Hematopoietic multipotent progenitor cell treated with erythropoietin and hydrocortisone succinate and interleukin-3 and kit ligand, for 15 days (in vitro differentiated cells): ENCODE measurements around the gene SPATS1.
"Not testable (repeated sequence)": the region's sequence is repeated elsewhere in the genome, so short reads cannot be mapped to it uniquely, and the experiment has no call there.

Experiments
- DNase-seq: peaks from one replicate; pipeline ENCODE4 v3.0.0-alpha.2; 2015; ENCODE audit warnings: low spot score

Gene SPATS1

DNA sequence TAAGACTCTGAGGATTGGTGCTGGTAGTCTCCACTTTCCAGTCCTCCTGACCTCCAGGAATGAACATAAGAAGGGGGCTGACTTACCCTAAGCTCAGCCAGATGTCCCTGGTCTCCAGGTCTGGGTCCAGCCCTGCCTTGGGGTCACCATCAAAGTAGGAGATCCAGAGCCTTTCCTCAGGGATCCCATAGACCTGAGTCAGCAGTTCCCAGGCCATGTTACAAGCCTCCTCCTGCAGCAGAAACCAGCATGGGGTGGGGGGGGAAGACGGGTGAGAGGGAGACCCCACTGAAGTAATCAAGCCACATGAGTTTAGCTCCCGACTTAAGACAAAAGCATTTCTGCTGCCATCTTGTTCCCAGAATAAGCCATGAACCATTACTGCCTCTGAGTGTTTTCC lies 31.1 kb upstream of the SPATS1 start:
- DNase-seq = no peak

DNA sequence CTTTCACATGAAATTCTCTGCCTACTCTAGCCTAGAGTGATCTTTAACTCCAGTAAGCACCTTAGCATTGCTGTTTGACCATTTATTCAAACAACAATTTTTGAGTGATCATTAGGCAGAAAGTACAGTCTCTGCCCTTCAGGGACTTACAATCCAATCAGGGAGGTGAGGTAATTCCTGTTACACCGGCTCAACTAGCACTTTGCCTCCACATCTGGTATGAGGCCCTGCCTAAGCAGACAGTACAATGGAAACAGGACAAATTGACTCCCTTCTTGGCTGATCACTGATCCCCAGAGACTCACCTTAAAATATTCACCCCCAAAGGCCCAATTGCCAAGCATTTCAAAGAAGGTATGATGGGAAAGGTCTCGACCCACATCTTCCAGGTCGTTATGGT lies 30.7 kb upstream of the SPATS1 start:
- no peak for DNase-seq

DNA sequence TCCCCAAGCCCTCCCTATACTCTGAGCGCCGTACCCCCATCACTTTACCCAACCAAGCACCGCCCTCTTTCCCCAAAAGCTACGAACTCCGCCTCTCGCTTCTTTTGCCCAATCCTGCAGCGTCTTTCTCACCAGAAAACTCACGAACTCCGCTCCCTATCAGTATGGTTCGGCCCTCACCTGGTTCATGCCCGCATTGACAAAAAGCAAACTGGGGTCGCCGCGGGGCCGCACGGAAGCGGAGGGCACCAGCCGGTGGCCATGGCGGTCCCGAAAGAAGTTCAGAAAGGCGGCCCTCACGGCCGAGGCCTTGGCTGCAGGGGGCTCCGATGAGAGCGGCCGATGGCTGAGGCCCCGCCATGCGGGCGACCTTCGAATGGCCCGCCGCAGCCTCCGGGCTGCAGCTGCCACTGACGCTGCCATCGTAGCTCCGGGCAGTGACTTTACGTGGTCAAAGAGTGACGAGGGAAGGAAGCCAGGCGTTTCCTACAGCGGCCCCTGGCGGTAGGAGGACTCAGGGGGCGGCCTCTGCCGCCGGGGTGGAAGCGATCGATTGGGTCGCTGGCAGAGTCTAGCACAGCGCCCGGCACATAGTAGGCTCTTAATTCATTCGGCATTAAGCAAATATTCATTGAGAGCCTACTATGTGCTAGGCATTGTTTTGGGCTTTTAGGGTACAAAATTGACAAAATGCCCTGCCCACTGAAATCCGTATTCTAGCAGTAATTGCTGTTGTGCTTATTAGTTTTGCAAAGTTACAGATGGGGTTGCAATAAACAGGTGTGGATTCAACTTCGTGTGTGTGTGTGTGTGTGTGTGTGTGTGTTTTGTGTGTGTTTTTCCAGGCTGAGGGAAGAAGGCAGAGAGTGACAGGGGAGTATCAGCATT lies 29.3 kb upstream of the SPATS1 start, which contains the start of gene AARS2:
Gene AARS2, minus strand, starts transcription at position 447 of the 888 bp plus-strand sequence. Its CDS starts 24 bp downstream, at position 423.
- DNase-seq = peak; percentile 92

GRCh38 chr6:44314657-44315056 lies 27.8 kb upstream of the SPATS1 start:
- DNase-seq = not testable (repeated sequence)

DNA sequence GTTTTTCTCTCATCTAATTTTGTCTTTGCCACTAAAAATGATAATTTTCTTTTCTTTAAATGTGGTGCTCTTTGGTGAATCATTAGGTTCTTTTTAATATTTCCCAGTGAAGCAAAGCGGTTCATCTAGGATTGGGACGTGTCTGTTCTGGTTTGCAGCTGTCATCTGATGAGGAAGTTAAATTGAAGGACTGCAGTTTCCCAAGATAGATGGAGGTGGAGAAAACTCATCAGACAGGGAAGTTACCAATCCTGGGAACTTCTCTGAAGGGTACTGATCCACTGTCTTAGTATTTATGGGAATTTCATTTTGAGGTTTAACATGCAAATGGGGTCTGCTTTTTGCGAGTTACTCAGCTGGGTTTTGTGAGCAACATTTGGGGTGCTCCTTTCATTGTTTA lies 26.9 kb upstream of the SPATS1 start:
- no peak for DNase-seq

DNA sequence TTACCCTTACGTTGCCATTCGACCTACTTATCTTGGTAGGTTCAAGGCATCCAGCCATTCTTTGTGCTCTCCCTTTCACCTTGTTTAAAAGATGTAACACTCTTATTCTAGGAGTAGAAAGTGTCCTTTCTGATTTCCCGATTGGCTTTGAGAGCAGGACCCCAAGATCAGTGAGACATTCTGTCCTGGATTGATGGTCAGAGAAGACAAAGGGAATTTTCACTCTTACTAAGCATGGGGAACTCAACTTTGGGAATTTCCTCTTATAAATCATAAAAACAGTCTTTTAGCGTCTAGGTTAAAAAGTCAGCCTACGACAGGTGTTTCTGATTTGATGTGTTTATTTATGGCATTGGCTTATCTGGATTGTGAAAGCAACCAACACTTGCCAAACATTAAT lies 26.5 kb upstream of the SPATS1 start:
- no peak for DNase-seq

DNA sequence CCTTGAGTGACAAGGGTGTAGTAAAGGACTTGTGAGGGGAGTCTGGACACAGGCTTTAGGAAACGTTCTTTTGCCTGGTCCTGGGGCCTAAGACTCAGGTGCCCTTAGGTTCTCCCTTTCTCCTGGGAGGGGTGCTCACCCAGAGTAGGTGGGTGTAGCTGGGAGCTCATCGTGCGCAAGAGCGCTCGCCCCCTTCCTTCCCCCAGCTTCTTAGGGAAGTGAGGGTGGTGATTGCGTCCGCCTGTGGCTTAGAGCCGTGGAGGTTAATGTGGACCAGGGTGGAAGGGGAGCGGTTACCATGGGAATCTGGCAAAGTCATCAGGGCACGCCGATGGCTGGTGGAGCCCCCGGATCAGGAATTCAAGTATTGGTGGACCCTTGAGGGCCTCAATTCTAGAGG lies 26.0 kb upstream of the SPATS1 start:
- no peak for DNase-seq

GRCh38 chr6:44317136-44317631 lies 25.3 kb upstream of the SPATS1 start:
- not testable (repeated sequence) for DNase-seq

GRCh38 chr6:44321210-44321609 lies 21.2 kb upstream of the SPATS1 start:
- no peak for DNase-seq

- DNase-seq = no peak
Observed at GRCh38 chr6:44327096-44327495, 15.4 kb upstream of the SPATS1 start.

DNA sequence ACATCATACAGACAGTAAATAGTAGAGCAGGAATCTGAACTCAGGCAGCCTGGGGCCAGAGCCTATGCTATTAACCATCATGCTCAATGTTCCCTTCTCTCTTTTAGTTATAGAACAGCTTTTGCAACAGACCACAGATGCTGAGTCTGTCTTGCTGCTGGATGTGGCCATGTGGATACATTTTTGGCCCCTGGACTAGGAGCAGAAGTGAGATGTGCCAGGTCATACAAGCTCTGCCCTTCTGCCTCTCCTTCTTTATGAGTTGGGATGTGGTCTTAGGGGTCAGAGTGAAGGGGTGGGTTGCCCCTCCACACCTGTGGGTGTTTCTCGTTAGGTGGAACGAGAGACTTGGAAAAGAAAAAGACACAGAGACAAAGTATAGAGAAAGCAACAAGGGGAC lies 14.7 kb upstream of the SPATS1 start:
- DNase-seq = no peak

GRCh38 chr6:44328203-44328602 lies 14.2 kb upstream of the SPATS1 start:
- not testable (repeated sequence) for DNase-seq

DNA sequence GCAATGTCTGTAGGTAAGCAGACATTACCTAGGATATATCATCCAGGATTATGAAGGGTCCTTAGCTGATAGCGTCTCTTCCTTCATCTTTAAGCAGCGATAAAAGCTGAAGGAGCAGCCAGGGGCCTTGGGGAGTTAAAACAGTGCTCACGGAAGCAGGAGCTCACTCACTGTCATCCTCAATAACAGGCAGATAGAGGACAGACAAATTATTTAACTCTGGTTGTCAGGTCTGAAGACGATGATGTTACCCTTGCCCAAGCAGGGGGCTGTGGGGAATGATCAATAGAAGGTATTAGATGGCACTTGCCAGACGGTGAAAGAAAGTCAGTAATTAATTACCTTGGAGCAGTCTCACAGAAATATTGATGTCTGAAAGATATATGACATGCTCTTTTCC lies 12.6 kb upstream of the SPATS1 start:
- no peak for DNase-seq

DNA sequence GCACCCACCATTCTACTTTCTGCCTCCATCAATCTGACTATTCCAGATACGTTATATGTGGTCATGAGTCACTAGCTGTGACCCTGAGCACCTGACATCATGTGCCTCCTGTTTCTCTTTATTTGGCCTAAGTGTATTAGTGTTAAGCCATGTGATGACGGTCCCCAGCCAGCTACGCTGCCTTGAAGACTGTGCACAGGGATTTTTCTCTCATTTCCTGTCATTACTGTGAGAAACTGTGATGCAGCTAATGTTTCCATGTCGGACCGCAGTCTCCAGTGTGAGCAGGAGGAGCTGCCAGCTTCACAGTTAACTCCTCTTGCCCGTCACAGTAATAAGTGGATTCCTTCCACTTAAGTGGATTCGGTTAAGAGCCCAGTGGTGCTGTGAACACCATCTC lies 9.9 kb upstream of the SPATS1 start:
- DNase-seq = no peak

- no peak for DNase-seq
Observed at GRCh38 chr6:44333273-44333919, 9.1 kb upstream of the SPATS1 start.

DNA sequence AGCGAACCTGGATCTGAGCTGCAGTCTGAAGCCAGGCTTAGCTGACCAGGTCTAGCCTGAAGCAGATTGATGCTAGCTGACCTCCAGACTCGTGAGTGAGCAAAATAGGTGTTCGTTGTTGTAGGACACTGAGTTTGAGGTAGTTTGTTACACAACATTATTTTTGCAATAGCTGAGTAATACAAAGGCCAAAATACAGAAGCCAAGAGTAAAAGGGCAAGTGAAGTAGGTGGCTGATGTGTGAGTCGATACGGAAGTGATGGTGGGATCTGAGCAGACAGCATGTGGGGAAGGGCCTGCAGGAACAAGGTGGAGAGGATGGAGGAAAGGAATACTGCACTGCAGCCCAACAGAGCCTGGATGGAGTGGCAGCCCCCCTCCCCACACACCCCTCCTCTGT lies 8.5 kb upstream of the SPATS1 start:
- DNase-seq = no peak

GRCh38 chr6:44335631-44336030 lies 6.8 kb upstream of the SPATS1 start:
- DNase-seq = no peak

DNA sequence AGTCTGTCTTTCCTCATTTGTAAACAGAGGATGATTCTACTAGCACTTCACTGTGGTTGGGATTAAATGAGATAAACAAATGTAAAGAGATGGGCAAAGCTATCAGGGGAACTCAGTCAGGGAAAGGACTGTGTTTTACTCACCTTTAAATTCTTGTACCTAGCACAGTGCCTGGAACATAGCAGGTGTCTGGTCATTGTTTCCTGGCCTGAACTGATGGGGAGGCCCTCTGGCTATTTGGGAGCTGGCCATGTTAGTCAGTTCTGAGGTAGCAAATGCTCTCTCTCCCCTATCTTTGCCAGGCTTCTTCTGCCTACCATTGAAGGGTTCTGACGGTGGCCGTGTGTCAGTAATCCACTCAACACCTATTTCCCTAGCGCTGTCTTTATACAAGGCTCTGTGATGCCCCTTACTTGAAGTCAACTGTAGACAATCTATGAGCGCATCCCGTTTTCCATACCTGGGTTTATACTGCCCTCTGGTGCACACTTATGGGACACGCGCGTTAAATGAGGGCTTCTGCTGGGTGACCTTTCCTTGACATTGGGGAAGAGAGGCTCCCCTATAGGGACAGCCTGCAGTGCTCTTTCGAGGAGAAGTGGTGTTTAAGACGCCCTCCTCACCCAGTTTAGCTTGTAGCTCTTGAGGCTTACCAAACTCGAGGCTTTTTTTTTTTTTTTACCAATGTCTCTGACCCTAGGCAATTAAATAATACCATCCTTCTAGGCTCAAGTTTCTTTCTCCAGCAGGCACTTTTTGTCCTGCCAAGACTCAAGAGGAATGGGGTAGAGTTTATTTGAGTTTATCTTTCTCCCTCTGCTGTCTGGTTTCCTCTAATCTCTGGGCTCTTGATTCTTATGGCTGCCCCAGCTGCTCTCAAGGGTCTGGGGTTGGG lies 4.0 kb upstream of the SPATS1 start:
- DNase-seq = peak; percentile 67

DNA sequence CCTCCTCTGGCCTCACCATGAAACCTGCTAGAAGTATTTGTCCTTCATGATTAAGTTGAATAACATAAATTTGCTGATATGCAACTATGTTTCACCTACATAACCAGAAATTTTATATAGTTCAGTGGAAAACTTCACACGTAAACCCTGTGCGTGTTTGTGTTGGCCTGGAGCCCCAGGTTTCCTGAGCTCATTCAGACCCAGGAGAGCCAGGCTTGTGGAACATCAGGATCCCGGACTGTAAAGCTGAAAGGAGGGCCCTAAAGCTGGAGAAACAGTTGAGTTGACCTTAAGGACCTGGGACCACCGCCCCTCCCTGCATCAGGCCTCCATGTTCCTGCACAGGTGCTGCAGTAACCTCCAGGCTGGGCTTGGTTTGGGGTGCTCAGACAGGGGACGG lies 3.1 kb upstream of the SPATS1 start:
- DNase-seq = no peak

DNA sequence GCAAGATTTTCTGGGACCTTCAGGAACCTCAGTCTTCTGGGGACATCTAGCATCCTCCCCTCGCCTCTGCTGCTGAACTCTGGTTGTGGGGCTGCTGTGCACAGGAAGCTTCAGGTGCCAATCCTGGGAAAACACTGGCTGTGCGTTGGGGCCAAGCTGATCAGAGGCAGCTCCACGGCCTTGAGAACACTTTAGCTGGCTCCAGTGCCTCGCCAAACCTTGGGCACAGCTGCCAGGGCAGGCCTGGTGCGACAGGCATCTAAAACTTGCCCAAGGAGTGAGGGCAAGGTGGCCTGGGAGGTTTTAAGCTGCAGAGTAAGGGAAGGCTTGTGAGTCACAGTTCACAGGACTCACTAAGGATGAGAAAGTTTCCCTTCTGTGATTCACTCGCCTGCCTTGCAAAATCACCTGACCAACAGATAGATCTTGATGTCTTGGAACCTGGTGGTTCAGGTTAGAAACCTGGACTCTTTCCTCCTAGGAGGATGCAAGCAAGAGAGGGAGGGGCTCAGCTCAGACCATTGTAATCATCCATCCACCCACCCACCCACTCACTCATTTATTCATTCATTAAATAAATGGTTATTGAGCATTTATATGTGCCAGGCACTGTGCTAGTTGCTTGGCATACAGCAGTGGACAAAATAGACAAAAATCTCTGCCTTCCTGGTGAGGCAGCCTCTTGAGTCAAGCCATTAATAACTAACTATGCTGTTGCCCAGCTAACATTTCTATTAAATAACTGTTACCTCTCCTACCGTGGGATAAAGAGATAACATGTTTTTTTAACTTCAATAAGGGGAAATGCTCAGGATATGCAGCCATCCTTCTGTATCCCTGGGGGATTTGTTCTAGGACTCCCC lies 2.5 kb upstream of the SPATS1 start:
- no peak for DNase-seq
